HG03575 (cell line): Measurements from ENCODE around the gene TMEM236.
A peak's percentile ranks its signal among the peaks of the same experiment; 100 is the strongest.

ENCODE experiments used
- ATAC-seq: cut with Tn5 transposase; IDR thresholded peaks from one replicate; pipeline ENCODE4 v1.9.1; 2021; ENCODE audit not compliant: unreplicated experiment, insufficient number of reproducible peaks, low FRiP score; ENCODE audit errors: extremely low read depth

Gene TMEM236

DNA sequence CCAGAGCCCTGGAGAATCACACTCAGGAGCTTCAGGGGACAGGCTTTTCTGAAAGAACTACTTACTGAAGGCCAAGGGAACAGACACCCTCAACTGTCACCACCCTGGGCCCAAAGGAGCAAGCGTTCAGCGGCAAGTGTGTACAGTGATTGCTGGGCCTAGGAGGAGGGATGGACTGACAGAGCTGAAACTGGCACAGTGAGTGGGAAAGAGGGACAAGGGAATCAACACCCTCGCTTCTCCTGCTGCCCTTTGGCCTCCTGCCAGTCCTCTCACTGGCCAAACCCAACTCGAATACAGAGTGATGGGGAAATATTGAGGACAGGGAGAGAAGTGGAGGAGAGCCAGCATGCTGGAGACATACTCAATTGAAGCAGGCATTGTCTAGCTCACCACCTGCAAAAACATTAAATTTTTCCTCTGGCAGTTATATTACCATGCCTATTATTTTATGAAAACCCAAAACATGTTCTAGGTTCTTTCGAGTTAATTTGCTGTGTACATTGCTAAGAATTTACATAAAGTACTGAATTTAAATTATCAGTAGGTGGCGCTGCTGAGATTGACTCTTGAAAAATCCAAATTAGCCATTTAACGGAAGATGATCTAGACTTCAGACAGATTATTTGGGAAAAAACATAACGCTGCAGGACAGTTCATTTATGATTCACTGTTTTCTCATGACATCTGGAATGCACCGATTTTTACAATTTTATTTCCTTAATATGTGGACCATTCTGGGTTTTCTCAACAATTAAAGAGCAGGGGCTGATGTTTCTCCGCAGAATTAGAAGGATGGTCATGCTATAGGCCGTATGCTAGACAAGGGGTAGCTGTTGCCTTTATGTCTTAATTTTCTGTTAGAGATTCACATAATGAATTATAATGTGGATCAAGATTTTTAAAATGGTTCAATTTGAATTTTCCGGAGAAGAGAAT is 14.7 kb upstream of the TMEM236 start:
- no peak for ATAC-seq

DNA sequence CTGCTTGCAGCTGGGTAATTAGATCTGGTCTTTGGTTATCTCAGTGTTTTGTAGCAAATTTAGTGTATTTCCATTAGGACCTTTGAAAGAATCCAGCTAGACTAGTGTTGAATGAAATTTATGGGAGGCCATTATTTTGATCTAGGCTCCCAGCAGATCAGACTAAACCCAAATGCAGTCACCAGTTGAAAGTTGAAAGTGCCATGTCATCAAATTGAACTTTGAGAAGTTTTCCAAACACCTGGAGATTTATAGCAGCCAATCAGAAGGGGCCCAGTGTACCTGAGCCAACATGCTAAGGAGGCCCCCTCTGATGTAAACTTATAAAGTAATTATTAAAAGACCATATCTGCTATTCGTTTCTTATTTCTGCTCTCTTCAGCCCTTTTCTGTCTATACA is 11.3 kb upstream of the TMEM236 start:
- ATAC-seq = no peak

DNA sequence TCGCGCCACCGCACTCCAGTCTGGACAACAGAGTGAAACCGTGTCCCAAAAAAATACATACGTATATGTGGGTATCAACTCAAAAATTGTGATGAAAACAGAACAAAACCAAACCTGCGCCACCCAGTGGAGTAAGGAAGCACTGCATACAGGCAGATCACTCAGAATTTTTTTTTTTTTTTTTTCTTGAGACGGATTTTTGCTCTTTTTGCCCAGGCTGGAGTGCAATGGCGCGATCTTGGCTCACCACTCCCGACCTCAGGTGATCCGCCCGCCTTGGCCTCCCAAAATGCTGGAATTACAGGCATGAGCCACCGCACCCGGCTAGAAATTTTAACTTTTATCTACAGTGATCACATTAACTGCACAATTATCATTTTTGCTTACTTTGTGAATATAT is 9.1 kb upstream of the TMEM236 start:
- no peak for ATAC-seq

DNA sequence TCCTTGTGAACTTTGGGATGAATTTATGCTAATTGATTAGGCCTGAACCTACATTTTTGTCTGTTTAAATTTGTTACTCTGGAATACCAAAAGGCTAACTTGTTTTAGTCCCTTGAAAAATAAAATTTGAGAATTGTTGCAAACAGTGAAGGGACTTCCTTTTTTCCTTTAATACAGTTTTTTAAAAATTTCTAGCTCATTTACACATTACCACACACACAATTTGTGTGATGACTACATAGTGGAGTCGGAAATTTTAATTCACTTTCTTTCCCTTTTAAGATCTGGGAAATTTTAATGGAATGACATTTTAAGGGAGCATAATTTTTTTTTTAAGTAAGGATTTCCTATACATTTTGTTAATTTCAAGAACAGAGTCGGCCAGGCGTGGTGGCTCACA is 8.6 kb upstream of the TMEM236 start:
- no peak for ATAC-seq

DNA sequence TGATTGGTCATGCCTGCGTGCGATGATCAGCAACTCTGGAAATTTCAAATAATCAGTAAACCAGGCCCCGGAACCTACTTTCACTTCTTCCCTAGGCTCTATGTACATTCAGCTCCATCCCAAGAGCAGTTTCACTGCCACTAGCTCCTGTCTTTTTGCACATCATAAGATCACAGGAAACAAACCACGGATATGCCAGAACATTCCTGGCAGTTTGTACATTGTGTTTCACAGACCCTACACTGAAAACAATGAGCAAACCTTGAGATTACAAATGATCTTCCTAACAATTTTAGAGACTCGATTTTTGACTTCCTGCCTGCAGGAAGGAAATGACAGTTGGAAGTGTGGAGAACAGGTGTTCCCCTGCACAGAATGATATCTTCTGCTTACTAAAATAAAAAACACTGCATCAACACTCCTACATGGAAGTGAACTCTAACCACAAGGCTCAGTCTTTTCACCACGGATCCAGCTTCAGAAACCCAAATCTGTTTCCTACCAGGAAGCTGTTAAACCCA is 7.6 kb upstream of the TMEM236 start:
- no peak for ATAC-seq

DNA sequence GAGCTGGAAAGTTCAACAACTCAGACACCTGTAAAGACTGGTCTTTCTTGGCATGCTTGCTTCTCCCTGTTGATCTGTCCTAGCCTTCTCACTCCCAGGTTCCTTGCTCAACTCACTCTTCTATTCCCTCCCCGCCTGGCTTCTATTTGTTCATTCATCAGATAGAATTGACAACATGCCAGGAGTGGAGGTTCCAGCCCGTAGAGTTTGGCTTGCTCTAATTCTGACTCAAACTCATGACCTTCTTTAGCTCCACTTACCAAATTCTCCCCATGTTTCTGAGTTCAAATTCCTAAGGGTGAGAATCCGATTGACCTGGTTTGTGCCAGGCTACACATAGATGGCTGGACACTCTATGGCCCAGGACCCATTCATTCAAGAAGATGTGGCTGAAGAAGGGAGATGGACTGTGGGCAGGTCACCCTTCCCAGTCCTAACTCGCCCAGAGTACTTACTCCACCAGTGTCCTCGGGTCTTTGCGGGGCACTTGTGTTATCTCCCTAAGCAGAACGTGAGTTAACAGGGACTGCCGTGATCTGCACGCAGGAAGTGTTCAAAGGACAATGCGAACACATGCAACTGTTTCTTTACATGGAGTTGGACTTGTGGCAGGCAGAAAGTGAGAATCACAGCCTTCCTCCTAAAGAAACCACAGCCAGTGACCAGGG is 4.0 kb upstream of the TMEM236 start:
- no peak for ATAC-seq

DNA sequence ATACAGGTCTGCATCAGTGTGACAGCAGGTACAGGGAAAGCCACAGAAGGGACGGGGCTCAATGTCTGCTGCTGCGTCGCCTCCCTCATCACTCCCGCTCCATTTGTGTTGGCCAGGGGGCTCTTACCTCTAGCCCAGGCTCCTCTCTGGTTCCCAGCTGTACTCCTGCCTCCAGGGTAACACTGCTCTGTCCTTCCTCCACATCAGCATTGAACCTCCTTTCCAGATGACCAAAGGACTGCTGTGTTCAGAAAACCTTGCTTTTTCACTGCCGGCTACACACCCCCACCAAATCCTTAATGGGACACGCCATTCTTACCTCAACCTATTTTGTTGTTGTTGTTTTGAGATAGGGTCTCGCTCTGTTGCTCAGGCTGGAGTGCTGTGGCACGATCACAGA is 2.1 kb upstream of the TMEM236 start:
- no peak for ATAC-seq

DNA sequence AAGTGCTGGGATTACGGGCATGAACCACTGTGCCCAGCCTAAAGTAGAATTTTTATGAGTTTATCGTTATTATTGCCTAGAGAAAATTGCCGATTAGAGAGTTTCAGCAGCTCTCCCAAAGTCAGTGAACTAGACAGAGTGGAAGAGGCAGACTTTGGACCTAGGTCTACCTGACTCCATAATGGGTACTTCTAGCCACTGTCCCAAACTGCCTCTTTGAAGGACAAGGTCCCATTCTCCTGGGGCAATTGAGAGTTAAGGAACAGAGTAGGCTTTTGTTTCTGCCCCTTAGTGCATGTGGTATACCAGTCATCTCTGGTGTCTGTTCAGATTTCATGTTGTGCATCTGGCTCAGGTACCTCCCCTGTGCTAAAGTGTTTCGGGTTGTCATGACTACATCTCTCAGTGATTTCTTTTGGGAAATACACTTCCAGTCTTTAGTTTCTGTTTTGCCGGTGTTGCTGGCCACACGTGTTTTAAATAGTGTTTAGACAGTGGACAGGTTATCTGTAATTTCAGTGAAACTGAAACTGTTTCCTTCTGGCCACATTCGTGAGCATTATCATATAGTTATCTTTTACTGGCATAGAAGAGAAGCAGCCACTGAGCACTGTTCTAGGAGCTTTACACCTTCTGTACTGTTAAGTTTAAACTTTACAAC is 4.7 kb downstream of the TMEM236 start:
- peak; percentile 72 for ATAC-seq

DNA sequence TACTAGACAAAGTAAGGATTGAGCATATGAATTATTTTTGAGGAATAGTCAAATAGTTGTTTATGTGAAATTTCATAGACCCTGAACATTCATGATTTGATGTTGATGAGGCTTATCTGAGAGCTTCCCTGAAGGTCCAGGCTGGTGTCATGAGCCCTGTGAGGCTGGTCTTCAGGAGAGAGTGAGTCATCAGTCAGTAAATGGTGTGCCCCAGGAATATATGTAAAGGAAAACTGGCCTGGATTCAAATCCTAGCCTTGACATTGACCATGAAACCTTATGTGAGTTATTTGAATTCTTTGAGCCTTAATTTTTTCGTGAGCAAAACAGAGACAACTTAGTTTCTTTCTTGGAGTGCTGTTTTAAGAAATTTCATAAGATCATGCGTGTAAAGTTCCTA is 6.2 kb downstream of the TMEM236 start:
- ATAC-seq = no peak

DNA sequence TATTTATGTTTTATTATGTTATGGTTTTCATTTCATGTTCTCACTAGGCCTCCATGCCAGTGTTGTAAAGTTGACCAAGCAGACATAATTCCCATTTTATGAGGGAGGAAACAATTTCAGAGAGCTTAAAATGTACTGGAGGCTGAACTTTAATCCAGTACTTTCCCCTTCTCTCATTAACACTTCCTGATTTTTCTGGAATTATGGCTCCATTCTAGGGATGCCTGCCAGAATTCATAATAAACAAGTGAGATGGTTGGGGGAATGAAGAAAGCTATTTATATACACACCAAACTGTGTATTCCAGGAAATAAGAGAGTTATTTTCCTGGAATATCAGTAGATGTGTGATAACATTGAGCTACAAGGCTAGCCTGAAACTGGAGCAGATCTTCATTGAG is 6.9 kb downstream of the TMEM236 start:
- ATAC-seq = no peak

DNA sequence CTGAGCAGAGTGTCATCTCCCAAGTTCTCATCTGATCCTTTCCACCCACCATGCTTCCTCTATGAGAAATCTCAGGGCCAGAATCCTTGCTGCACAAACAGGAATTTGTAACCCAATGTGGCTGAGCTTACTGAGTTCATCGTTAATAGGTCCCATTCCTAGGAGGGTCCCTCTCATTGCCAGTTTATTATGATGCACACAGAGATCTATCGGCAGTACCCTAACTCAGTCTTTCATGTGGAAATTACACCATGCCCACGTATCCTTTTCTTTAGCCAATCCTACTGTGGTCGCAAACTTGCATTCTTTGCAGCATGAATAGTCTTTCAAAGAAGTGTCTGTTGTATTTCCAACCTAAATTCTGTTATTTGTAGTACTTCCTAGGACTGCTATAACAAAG is 12.1 kb downstream of the TMEM236 start:
- ATAC-seq = no peak

DNA sequence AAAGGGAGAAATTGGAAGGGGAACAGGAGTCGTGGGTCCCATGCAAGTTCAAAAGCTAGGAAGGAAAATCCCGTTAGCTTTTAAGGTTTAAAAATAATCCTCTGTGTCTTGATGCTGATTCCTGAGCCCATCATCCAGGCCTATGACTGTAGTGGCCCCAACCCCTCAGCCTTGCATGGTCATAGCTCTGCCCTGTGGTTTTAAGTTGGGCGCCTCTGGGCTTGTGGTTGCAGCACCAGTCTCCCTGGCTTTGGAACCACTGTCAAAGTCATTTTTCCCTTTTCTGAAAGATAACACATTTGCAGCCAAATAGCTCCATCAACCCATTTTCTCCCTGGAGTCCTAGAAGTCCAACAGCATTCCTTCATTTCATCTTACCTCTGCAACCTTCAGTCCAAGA is 13.6 kb downstream of the TMEM236 start:
- no peak for ATAC-seq

DNA sequence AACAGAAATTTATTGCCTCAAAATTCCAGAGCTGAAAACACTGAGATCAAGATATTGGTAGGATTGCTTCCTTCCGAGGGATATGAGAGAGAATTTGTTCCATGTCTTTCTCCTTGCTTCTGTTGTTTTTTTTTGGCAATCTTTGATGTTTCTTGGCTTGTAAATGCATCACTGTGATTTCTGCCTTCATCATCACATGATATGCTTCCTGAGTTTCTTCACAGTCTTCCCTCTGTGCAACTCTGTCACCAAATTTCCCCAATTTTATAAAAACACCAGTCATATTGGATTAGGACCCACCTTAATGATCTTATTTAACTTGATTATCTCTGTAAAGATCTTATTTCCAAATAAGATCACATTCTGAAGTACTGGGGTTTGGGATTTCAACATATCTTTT is 14.7 kb downstream of the TMEM236 start:
- no peak for ATAC-seq

DNA sequence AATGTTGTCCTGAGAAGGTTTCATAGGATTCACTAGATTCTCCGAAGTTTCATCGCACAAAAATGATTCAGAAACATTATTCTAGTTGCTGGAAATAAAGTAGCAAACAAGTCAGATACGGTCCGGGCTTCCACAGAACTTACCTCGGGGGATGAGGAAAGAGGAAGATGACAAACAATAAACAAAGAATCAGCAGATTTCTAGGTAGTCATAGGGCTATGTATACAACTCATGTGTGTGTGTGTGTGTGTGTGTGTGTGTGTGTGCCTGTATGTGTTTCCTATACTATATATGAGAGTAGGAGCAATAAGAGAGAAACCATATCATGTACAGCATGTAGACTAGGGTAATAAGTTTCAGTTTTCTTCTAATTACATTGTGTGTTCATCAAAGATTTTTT is 16.5 kb downstream of the TMEM236 start:
- ATAC-seq = no peak

DNA sequence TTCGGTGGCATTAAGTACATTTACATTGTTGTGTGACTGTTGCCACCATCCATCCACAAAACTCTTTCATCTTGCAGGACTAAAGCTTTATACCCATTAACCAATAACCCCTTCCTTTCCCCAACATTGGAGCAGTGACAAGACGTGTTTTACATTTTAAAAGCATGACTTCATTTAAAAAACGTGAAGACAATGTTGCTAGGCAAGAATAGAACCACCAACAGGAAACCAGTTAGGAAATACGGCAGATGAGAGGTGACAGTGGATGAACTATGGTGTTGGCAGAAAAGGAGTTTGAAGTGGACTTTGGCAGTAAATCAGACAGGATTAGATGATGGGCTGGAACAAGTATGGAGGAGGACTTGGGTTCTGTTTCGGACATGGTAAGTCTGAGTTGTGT is 17.0 kb downstream of the TMEM236 start:
- ATAC-seq = no peak

DNA sequence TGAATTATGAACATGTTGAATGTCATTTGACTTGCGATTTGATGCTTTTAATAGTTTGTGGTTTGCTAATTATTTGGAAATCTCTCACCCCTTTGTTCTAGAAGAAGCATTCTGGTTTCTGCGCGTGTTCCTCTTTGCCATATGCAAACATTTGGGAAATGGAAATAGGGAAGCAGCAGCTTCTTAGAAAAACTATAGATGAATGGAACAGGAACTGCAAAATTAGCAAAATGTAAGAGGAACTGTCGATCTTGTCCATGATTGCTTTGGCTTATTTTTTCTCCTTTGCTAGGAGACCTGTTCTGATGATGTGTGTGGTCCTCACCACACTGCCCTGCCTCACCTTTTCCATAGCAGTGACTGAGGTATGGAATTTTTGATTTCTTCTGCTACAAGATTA is 19.0 kb downstream of the TMEM236 start:
- no peak for ATAC-seq

DNA sequence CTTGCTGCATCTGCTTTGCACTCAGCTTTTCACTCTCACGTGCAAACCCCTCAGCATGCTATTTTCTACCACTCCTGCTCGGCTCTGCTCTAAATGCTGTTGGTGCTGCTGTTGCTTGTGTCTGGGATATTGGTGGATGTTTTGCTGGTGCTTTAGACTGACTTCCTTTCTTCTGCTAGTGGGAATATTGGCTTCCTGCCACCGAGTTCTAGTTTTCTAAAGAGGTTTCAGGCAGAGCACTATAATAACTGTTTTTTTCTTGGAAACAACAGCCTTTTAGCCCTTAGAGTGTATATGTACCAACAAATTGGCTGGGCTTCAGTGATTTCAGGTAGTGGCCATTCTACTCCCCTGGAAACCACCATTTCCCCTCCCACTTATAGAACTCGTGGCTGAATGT is 27.8 kb downstream of the TMEM236 start:
- no peak for ATAC-seq

DNA sequence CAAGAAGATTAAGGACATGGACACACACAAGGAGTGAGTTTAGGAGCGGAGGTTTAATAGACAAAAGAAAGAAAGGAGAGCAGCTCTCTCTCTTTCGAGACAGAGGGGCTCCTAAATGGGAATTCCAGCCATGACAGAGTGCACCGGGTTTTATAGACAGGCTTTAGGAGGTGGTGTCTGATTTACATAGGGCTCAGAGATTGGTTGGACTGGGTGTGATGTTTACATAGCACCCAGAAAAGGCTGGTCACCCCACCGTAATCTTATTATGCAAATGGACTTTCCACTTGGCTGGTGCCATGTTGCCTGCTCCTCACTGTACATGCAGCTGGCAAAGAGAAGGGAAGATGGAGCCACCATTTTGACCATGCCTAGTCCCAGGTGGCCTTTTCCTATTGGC is 28.7 kb downstream of the TMEM236 start:
- no peak for ATAC-seq

DNA sequence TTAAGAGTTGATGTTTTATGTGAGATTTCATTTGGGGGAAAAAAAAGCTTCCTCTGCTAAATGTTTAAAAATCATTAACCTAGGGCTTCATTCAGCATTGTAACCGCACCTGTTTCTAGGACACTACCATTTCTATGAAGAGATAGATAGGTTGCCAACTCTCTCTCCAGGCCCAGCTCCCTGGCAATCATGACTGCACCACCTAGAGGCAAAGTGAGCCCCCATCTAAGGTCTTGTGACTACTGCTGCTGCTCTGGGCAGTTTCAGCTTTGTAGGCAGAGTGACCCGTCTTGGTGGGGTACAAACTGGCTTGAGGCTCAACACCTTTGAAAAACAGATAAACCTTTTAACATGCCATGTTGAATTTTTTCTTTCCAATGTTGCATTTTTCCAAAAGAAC is 29.9 kb downstream of the TMEM236 start:
- no peak for ATAC-seq
